ENCODE data around the gene CCDC39.

DNA sequence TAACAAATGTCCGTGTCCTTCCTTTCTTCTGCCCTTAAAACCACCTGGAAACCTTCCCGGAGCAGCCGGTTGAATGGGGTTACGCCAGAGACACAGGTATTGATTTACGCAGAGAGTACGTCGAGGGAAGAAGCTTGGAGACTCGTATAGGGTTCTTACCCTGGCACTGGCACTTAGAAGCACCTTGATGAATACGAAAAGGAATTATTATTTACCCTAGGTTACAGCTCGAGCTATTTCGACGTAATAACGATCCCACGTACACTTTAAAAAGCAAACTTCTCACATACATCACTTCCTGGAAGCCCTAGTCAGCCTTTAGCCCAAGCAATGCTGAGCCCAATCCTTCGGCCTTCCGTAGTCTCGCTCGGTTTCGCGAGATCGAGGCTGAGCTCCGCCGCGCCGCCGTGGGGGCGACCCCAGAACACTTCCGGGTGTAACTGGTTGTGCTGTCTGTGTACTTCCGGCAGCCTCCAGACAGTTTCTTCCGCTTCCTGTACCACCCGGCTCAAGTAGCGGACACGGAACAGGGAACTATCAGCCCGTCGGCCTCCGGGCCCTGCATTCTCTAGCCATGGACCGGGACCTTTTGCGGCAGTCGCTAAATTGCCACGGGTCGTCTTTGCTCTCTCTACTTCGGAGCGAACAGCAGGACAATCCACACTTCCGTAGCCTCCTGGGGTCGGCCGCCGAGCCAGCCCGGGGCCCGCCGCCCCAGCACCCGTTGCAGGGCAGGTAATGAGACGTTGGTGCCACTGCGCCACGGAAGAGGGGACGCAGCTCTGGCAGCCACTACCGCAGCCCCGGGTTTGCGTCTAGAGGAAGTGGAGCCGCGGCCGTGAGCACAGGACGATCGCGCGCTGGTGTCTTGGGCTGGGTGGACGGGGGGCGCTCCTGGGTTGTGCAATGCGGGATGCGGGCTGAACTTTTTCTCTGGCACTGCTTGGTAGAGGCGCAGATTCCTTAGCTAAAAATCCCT is 77.3 kb downstream of the CCDC39 start, which contains the start of gene TTC14:
- TF ChIP-seq JUND (IDR thresholded peaks at IDR 0.05; ENCODE audit: borderline replicate concordance, low read depth, low read length) (peak; percentile 19; the same call in 1 of the 2 replicates), JUND (tag; IDR thresholded peaks at IDR 0.05; ENCODE audit: borderline replicate concordance, low read depth, low read length) (peak; percentile 55; the same call in 2 of the 3 replicates), ZNF174 (CRISPR knock-in tag; IDR thresholded peaks at IDR 0.05) (no peak), TEAD1 (CRISPR knock-in tag; IDR thresholded peaks at IDR 0.05) (peak in 1 of 2 experiments; percentile 75; a peak in 1 of 4 replicates), NRF1 (conservative IDR thresholded peaks at IDR 0.05 in 1 of 2, IDR thresholded peaks at IDR 0.05 in 1 of 2) (peak; percentile 78 to 82), YY1 (IDR thresholded peaks at IDR 0.05; ENCODE audit: borderline replicate concordance in 1 of 3, control insufficient read depth in 1 of 3, extremely low read depth in 1 of 3, insufficient read depth in 3 of 3, insufficient read length in 1 of 3, insufficient replicate concordance in 2 of 3, low read depth in 1 of 3, low read length in 2 of 3) (peak in 1 of 3 experiments; percentile 6), ARID2 (IDR thresholded peaks at IDR 0.05) (no peak), NR2C2 (CRISPR knock-in tag; IDR thresholded peaks at IDR 0.05) (peak; percentile 94), NR2C2 (tag; IDR thresholded peaks at IDR 0.05) (peak; percentile 99), ZNF146 (CRISPR knock-in tag; IDR thresholded peaks at IDR 0.05; ENCODE audit: unreplicated experiment) (no peak), POLR2AphosphoS5 (IDR thresholded peaks at IDR 0.05; ENCODE audit: control insufficient read depth, insufficient read depth, low read depth, low read length) (peak; percentile 79), NFATC3 (IDR thresholded peaks at IDR 0.05) (no peak), EZH2 (IDR thresholded peaks at IDR 0.05; ENCODE audit: borderline replicate concordance, low read depth, low read length) (no peak)
- TF ChIP-seq, protein P1, sequence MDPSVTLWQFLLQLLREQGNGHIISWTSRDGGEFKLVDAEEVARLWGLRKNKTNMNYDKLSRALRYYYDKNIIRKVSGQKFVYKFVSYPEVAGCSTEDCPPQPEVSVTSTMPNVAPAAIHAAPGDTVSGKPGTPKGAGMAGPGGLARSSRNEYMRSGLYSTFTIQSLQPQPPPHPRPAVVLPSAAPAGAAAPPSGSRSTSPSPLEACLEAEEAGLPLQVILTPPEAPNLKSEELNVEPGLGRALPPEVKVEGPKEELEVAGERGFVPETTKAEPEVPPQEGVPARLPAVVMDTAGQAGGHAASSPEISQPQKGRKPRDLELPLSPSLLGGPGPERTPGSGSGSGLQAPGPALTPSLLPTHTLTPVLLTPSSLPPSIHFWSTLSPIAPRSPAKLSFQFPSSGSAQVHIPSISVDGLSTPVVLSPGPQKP (CRISPR knock-in tag; IDR thresholded peaks at IDR 0.05), result no peak
- TF ChIP-seq, protein P2, sequence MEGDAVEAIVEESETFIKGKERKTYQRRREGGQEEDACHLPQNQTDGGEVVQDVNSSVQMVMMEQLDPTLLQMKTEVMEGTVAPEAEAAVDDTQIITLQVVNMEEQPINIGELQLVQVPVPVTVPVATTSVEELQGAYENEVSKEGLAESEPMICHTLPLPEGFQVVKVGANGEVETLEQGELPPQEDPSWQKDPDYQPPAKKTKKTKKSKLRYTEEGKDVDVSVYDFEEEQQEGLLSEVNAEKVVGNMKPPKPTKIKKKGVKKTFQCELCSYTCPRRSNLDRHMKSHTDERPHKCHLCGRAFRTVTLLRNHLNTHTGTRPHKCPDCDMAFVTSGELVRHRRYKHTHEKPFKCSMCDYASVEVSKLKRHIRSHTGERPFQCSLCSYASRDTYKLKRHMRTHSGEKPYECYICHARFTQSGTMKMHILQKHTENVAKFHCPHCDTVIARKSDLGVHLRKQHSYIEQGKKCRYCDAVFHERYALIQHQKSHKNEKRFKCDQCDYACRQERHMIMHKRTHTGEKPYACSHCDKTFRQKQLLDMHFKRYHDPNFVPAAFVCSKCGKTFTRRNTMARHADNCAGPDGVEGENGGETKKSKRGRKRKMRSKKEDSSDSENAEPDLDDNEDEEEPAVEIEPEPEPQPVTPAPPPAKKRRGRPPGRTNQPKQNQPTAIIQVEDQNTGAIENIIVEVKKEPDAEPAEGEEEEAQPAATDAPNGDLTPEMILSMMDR (IDR thresholded peaks at IDR 0.05 in 2 of 3, conservative IDR thresholded peaks at IDR 0.05 in 1 of 3; ENCODE audit: insufficient read depth in 2 of 3, low read depth in 1 of 3, low read length in 3 of 3), result 0 out of 6 replicates have a peak, but pooled peaks of 1 of the 3 experiments have one; percentile 13
- TF ChIP-seq, protein P3, sequence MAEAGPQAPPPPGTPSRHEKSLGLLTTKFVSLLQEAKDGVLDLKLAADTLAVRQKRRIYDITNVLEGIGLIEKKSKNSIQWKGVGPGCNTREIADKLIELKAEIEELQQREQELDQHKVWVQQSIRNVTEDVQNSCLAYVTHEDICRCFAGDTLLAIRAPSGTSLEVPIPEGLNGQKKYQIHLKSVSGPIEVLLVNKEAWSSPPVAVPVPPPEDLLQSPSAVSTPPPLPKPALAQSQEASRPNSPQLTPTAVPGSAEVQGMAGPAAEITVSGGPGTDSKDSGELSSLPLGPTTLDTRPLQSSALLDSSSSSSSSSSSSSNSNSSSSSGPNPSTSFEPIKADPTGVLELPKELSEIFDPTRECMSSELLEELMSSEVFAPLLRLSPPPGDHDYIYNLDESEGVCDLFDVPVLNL (CRISPR knock-in tag; IDR thresholded peaks at IDR 0.05; ENCODE audit: low read depth), result no peak

Data from K562 (cell line).